NCI-H446 (cell line): ENCODE data around the gene TFIP11.

Experiments used
- DNase-seq, 2 experiments: peaks; one replicate each; lab custom pipeline; 2025; lab: John Stamatoyannopoulos, UW

The TFIP11 gene

DNA sequence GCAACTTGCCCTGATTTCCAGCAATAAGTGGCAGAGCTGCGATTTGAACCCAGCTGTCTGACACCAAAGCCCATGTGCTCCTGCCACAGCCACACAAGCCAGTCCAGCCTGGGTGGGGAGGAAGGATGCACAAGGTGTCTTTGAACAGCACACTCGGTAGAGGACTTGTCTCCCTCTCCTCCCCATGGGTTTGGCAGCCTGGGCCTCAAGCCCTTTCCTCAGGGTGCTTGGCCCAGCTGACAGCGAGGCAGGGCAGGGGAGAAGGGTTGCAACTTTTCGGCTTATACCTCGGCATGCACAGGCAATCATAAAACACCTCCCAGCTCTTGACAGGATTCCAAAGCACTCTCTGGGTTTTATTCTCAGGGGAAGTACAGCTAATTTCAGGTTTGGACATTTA, 63.9 kb downstream of the TFIP11 start:
- no peak for DNase-seq

DNA sequence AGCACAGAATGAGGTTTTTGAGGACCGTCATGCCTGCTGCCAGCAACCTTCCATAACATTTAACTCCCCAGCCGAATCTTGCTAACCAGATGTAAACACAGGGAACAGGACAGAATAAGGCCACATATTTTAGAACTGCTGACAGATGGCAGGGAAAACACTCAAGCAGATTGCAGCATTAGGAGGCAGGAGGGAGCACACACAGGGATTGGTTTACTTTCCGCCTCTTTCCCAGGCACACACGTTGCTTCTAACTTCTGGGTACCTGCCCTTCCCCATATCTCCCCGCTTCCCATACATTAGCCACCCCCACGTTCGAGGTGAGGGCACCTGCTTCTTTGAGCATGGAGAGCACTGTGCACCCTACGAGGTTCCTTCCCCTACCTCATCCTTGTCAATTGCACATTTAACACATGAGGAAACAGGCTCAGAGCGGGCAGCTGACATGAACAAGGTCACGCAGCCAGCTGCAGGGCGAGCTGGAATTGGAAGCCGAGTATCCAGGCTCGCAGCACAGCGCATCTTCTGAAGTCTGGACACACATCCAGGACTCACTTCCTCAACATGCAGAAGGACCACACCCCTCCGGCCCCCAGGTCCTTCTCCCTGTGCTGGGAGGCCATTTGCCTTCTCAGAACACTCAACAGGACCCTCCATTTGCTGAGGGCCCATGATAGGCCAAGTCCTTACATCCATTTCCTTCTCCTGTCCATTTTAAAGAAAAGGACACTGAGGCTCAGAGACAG, 64.5 kb downstream of the TFIP11 start:
- DNase-seq: peak in 1 of 2 experiments; percentile 53

GRCh38 chr22:26446808-26447515, 65.3 kb downstream of the TFIP11 start:
- no peak for DNase-seq

GRCh38 chr22:26445577-26446275, 66.5 kb downstream of the TFIP11 start:
- no peak for DNase-seq

GRCh38 chr22:26444777-26445176, 67.5 kb downstream of the TFIP11 start:
- DNase-seq: no peak

DNA sequence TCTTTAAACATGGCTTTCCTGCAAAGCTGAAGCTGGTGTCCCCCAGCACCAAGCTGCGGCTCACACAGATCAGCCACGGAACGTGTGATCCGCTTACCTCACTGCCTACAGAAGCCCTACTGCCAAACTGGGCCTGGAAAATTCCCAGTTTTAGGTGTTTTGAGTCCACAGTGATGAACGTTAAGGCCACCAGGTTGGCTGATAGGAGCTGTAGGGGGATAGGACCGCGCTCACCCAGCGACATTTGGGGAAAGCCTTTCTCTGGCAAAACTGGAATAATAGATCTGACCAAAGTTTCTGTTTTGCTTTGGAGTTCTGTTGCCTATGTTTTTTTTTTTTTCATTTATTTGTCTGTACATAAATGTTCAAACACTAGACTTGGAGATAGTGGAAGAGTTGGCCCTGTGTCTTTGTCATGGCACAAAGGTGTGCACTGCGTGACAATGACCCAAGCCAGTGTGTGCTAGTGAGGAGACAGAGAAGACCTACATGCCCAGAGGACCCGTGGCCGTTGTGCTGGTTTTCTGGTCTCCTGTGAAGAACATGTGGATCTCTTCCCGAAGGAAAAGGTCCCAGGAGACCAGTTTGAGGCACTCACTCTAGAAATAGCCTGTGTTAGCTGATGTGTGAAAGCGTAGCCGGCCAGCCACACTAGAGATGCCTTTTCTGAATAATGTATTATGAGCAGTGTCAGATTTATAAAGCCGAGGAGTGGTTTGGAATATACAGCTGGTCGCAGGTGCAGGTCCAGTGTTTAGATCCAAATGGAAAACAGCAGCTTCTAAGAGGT, 68.2 kb downstream of the TFIP11 start:
- no peak for DNase-seq

DNA sequence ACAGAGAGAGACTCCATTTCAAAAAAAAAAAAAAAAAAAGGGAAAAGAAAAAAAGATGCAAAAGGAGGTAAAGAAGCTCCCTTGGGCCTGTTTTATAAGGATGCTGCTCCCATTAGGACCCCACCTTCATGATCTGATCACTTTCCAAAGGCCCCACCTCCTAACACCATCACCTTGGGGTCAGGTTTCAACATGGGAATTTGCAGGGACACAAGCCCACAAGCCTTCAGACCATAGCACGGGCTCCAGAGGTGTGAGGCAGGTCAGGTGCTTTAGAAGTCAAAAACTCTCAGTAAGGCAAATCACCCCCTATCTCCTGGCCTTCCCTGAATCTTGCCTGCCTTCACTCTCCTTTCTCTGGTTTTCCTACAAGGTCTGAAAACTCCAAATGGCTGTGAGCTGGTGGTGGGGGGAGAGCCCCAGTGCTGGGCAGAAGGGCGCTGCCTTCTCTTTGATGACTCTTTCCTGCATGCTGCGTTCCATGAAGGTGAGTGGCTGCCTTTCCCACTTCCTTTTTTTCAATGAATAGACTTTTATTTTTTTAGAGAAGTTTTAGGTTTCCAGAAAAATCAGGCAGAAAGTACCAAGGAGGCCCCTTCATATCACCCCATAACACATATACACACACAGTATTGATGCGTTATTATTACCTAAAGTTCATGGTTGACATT, 70.1 kb downstream of the TFIP11 start:
- DNase-seq: no peak
